ENCODE measurements around the gene ZP1. TPM values are rescaled to one million over a fixed set of nuclear protein-coding genes. Genes with fewer than 3 reads are reported as not detected.

Gene ZP1
- total and polyA plus RNA-seq, 10 donors, result 0.05 to 0.07 TPM; not detected in 8

GRCh38 chr11:60871378-60872061 is 4.2 kb downstream of the ZP1 start:
- WGBS, 5 donors, result 56 to 65% (median 61%) methylated on average over 5 to 7 of the region's 7 CpGs

GRCh38 chr11:60872124-60872960 is 5.0 kb downstream of the ZP1 start:
- peak; percentile 45 for DNase-seq
- 84 to 94% (median 91%) methylated on average over 4 to 6 of the region's 6 CpGs for WGBS, 5 donors

More at GRCh38 chr11:60871378-60872061, 4.2 kb downstream of the ZP1 start:
- peak; percentile 41 for DNase-seq
- H3K27ac ChIP-seq, result peak overlapping the region in 2 of 8 donors; percentile 17 to 36
- H3K36me3 ChIP-seq, result peaks cover 0 to 12% (median 0%) of the 10 kb centered on the region in 6 donors
- peaks cover 0 to 11% (median 0%) of the 10 kb centered on the region in 7 donors for H3K27me3 ChIP-seq (replicated peaks in 1 of 7)
- TF ChIP-seq CTCF (IDR thresholded peaks at IDR 0.05 in 8 of 11, conservative IDR thresholded peaks at IDR 0.05 in 3 of 11) (peak in 1 of 11 experiments; percentile 6), POLR2A (IDR thresholded peaks at IDR 0.05) (no peak)
- intact Hi-C loops (cut with DNase I; ENCODE audit: low total_unique reads), result no loop called here
- H3K4me3 ChIP-seq, result no peak overlapping the region
- H3K4me1 ChIP-seq, result peaks cover 0 to 30% (median 8%) of the 10 kb centered on the region in 6 donors
- H3K9me3 ChIP-seq, result no peaks in the 10 kb centered on the region

GRCh38 chr11:60872961-60873524 is 5.7 kb downstream of the ZP1 start:
- Histone ChIP-seq H3K4me1 (peaks cover 0 to 30% (median 8%) of the 10 kb centered on the region in 6 donors), H3K4me3 (no peak overlapping the region), H3K27ac (no peak overlapping the region), H3K36me3 (peaks cover 0 to 24% (median 1%) of the 10 kb centered on the region in 6 donors), H3K27me3 (replicated peaks in 1 of 7) (peaks cover 0 to 11% (median 0%) of the 10 kb centered on the region in 7 donors), H3K9me3 (no peaks in the 10 kb centered on the region)
- peak; percentile 72 for DNase-seq
- intact Hi-C loops (cut with DNase I; ENCODE audit: low total_unique reads), result no loop called here
- no peak for TF ChIP-seq POLR2A (IDR thresholded peaks at IDR 0.05)
- TF ChIP-seq POLR2AphosphoS5 (IDR thresholded peaks at IDR 0.05), result no peak
- no peak for TF ChIP-seq CTCF (IDR thresholded peaks at IDR 0.05 in 8 of 11, conservative IDR thresholded peaks at IDR 0.05 in 3 of 11)
- 56 to 76% (median 61%) methylated on average over 16 of the region's 16 CpGs for WGBS, 5 donors

More at GRCh38 chr11:60872124-60872960, 5.0 kb downstream of the ZP1 start:
- H3K9me3 ChIP-seq, result no peaks in the 10 kb centered on the region
- peaks cover 0 to 17% (median 0%) of the 10 kb centered on the region in 6 donors for H3K36me3 ChIP-seq
- no peak overlapping the region for H3K4me3 ChIP-seq
- TF ChIP-seq POLR2A (IDR thresholded peaks at IDR 0.05), result no peak
- TF ChIP-seq CTCF (IDR thresholded peaks at IDR 0.05 in 8 of 11, conservative IDR thresholded peaks at IDR 0.05 in 3 of 11), result no peak
- TF ChIP-seq POLR2AphosphoS5 (IDR thresholded peaks at IDR 0.05), result peak in 1 of 3 donors; percentile 38
- H3K27ac ChIP-seq, result peak overlapping the region in 3 of 8 donors; percentile 17 to 36 (median 22)
- peaks cover 0 to 11% (median 0%) of the 10 kb centered on the region in 7 donors for H3K27me3 ChIP-seq (replicated peaks in 1 of 7)
- H3K4me1 ChIP-seq, result peaks cover 0 to 30% (median 8%) of the 10 kb centered on the region in 6 donors
- intact Hi-C loops (cut with DNase I; ENCODE audit: low total_unique reads), result no loop called here

Measured in spleen (tissue), 11 donors.